ENCODE measurements around the gene CLEC4F. TPM values are rescaled to one million over a fixed set of nuclear protein-coding genes. Genes with fewer than 3 reads are reported as not detected.

Gene CLEC4F
- total RNA-seq, 1 experiment from 2014 or later: not detected

DNA sequence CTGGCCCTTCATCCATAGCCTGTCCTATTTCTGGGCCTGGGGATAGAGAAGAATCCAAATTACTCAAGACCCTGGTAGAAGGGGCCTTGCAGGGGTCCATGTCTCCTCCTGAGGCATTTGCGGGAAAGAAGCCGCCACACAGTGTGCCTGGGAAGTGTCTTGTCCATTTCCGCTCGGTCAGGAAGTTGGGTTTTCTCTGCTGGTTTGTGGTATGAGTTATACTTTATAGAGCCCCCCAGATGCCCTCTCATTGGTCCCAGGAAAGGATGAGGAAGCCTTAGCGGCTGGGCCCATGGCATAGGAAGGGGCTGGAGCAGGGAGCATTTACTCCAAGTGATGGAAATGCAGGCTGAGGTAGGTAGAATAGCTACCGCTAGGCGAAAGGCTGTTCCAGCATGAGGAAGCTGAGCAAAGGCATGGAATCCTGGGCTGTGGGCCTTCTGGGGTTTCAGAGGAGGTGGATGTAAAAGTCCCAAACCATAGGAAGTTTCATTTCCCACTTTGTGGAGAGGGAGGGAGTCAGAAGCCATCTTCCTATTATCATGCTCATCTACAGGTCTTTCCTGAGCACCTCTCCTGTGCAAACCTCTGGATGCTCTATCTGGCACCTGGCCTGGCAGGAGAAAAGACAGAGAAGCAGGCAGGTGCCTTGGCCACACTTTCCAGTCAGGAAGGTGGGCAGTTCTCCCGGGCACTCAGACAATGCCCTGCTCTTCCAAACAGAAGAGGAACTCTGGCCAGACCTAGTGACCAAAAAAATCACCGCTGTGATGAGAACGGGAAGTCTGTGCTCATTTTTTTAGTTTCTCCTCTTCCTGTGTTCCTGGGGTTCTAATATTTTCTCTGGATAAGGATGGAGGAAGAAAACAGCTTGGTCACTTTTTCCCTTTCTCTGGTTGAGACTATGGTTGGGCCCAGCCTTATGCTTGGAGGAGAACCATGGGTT lies 17.9 kb upstream of the CLEC4F start:
- ChIA-PET CTCF (no interaction called here), POLR2A (ENCODE audit: unreplicated experiment) (no interaction called here)
- Histone ChIP-seq H3K4me3 (no peak overlapping the region), H3K79me2 (ENCODE audit: low read depth) (no peaks in the 10 kb centered on the region), H3K4me2 (no peak overlapping the region), H3K9me3 (ENCODE audit: insufficient read depth, low read depth) (no peaks in the 10 kb centered on the region), H3K27ac (no peak overlapping the region), H3K4me1 (replicated peaks; ENCODE audit: insufficient read depth) (no peaks in the 10 kb centered on the region), H2AFZ (no peak overlapping the region), H4K20me1 (ENCODE audit: insufficient read depth) (no peaks in the 10 kb centered on the region), H3K27me3 (ENCODE audit: insufficient read depth, low read depth) (peaks cover 86% of the 10 kb centered on the region), H3F3A (ENCODE audit: insufficient read depth, low read depth) (no peaks in the 10 kb centered on the region), H3K9me2 (ENCODE audit: insufficient read depth) (no peaks in the 10 kb centered on the region), H3K36me3 (ENCODE audit: low read depth) (no peaks in the 10 kb centered on the region)
- DNase-seq: no peak
- BruUV-seq (replicated peaks): no TSS peak
- no peak for TF ChIP-seq CTCF (conservative IDR thresholded peaks at IDR 0.05)
- no peak for TF ChIP-seq EZH2 (IDR thresholded peaks at IDR 0.05; ENCODE audit: low read depth)
- intact Hi-C loops (cut with micrococcal nuclease; ENCODE audit: unreplicated experiment): no loop called here

DNA sequence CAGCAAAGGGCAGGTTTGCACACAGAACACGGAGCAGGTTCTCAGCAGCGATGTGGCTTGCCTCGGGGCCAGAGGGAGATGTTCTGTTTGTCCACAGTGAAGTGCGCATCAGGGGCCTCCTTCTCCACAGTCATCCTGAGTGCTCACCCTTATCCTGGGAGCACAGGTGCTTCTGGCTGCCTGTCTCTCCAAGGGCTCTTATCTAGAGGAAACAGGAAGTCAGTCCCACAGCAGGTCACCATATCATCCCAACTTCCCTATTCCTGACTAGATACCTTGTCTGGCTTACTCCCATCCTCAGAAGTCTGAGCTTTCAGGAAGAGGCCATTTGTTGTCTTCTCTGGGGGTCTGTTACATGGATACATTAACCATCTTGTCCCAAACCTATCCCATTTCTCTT lies 15.2 kb upstream of the CLEC4F start, which contains the start of gene CD207:
CD207 (minus strand) TSS at position 174 of the 400 bp plus-strand sequence; CDS start at position 134, 40 bp downstream.
- no TSS peak for BruUV-seq (replicated peaks)
- no peak within 1 kb of the TSS for H3K4me3 ChIP-seq
- intact Hi-C loops (cut with micrococcal nuclease; ENCODE audit: unreplicated experiment): no loop called here
- no peaks in the 10 kb centered on the region for H3K9me2 ChIP-seq (ENCODE audit: insufficient read depth)
- no peaks in the 10 kb centered on the region for H3F3A ChIP-seq (ENCODE audit: insufficient read depth, low read depth)
- TF ChIP-seq CTCF (conservative IDR thresholded peaks at IDR 0.05): no peak
- no peak for TF ChIP-seq EZH2 (IDR thresholded peaks at IDR 0.05; ENCODE audit: low read depth)
- no peak within 1 kb of the TSS for H3K4me2 ChIP-seq
- H3K79me2 ChIP-seq (ENCODE audit: low read depth): no peaks in the 10 kb centered on the region
- H4K20me1 ChIP-seq (ENCODE audit: insufficient read depth): no peaks in the 10 kb centered on the region
- H3K4me1 ChIP-seq (replicated peaks; ENCODE audit: insufficient read depth): no peaks in the 10 kb centered on the region
- no peaks in the 10 kb centered on the region for H3K9me3 ChIP-seq (ENCODE audit: insufficient read depth, low read depth)
- no peak for DNase-seq
- no peak within 1 kb of the TSS for H3K27ac ChIP-seq
- no peaks in the 10 kb centered on the region for H3K36me3 ChIP-seq (ENCODE audit: low read depth)
- no peak within 1 kb of the TSS for H2AFZ ChIP-seq
- POLR2A ChIA-PET (ENCODE audit: unreplicated experiment): no interaction called here
- CTCF ChIA-PET: no interaction called here
- peaks cover 85% of the 10 kb centered on the region for H3K27me3 ChIP-seq (ENCODE audit: insufficient read depth, low read depth)

DNA sequence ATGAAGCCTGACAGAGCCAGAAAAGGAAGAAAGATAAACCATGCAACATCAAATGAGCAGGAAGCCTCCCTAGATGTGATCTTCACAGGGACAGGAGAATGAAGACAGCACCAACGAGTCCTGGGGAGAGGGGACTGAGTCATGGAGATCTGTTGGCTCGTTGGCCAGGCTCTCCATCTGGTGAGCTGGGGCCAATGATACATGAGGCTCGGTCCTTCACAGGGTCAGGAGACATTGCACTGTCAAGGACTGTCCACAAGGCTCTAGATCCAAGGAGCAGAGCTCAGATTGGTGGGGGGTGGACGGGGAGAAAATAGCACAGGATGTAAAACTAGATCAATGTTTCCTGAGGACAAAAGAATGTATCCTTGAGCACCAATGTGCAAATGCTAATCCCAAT lies 14.5 kb upstream of the CLEC4F start:
- Histone ChIP-seq H3K9me3 (ENCODE audit: insufficient read depth, low read depth) (no peaks in the 10 kb centered on the region), H3K36me3 (ENCODE audit: low read depth) (no peaks in the 10 kb centered on the region), H4K20me1 (ENCODE audit: insufficient read depth) (no peaks in the 10 kb centered on the region), H2AFZ (no peak overlapping the region), H3K4me1 (replicated peaks; ENCODE audit: insufficient read depth) (no peaks in the 10 kb centered on the region), H3K9me2 (ENCODE audit: insufficient read depth) (no peaks in the 10 kb centered on the region), H3K27ac (no peak overlapping the region), H3K79me2 (ENCODE audit: low read depth) (no peaks in the 10 kb centered on the region), H3K27me3 (ENCODE audit: insufficient read depth, low read depth) (peaks cover 85% of the 10 kb centered on the region), H3K4me2 (no peak overlapping the region), H3K4me3 (no peak overlapping the region), H3F3A (ENCODE audit: insufficient read depth, low read depth) (no peaks in the 10 kb centered on the region)
- ChIA-PET CTCF (no interaction called here), POLR2A (ENCODE audit: unreplicated experiment) (no interaction called here)
- DNase-seq: no peak
- intact Hi-C loops (cut with micrococcal nuclease; ENCODE audit: unreplicated experiment): no loop called here
- no TSS peak for BruUV-seq (replicated peaks)
- TF ChIP-seq CTCF (conservative IDR thresholded peaks at IDR 0.05): no peak
- no peak for TF ChIP-seq EZH2 (IDR thresholded peaks at IDR 0.05; ENCODE audit: low read depth)

All from PC-9 (cell line).